Liver (tissue), 3 donors: ENCODE measurements around the gene NHSL2.

ENCODE experiments used
- GABPA ChIP-seq, 2 donors: IDR thresholded peaks in 1 of 2; conservative IDR thresholded peaks in 1 of 2; 2 replicates each; pipeline ENCODE4 v1.6.1; 2016; ENCODE audit warnings: antibody characterized with exemption in 2 of 2, mild to moderate bottlenecking in 1 of 2, moderate library complexity in 1 of 2
- JUND ChIP-seq, 2 donors: IDR thresholded peaks; 2 replicates each; pipeline ENCODE4 v1.6.1; 2016; ENCODE audit warnings: antibody characterized with exemption in 2 of 2
- RAD21 ChIP-seq, 2 donors: IDR thresholded peaks; 2 replicates each; pipeline ENCODE4 v1.6.1; 2016; ENCODE audit warnings: antibody characterized with exemption in 2 of 2, mild to moderate bottlenecking in 2 of 2
- TAF1 ChIP-seq: conservative IDR thresholded peaks from 2 replicates; pipeline ENCODE4 v1.6.1; 2016; ENCODE audit warnings: antibody characterized with exemption, mild to moderate bottlenecking
- YY1 ChIP-seq: IDR thresholded peaks from 2 replicates; pipeline ENCODE4 v1.6.1; 2016; ENCODE audit warnings: antibody characterized with exemption, mild to moderate bottlenecking
- TF ChIP-seq, protein P1 (sequence below): fragments of 150-350 bp; IDR thresholded peaks from 2 replicates; pipeline ENCODE4 v1.5.1; 2017; ENCODE audit warnings: improper control_type of control experiment, low read depth, low read length; ENCODE audit not compliant: missing input control
- TF ChIP-seq, protein P2 (sequence below): IDR thresholded peaks from 2 replicates; pipeline ENCODE4 v1.6.1; 2016; ENCODE audit warnings: antibody characterized with exemption
- TF ChIP-seq, protein P3 (sequence below): IDR thresholded peaks from 2 replicates; pipeline ENCODE4 v1.6.1; 2016; ENCODE audit warnings: antibody characterized with exemption
- donor health status: healthy.
- donor health status: healthy.

DNA sequence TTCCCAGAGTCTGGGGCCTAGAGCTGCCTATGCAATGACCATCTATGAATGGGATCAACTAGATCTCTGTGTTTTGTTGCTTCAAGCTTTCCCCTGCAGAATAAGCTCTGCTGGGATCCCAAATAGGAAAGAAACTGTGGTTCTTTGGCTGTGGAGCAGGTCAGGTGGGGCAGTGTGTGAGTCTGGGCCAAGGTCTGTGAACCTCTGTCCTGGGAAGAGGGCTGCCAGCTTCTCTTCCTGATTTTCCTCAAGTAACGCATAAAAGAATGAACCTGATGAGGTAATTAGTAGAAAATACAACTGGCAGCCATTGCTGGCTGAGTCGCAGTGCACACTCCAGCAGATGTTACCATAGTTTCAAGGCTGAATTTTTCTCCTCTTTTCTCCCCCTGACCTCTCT is 266.3 kb downstream of the NHSL2 start:
- TF ChIP-seq, protein P1, sequence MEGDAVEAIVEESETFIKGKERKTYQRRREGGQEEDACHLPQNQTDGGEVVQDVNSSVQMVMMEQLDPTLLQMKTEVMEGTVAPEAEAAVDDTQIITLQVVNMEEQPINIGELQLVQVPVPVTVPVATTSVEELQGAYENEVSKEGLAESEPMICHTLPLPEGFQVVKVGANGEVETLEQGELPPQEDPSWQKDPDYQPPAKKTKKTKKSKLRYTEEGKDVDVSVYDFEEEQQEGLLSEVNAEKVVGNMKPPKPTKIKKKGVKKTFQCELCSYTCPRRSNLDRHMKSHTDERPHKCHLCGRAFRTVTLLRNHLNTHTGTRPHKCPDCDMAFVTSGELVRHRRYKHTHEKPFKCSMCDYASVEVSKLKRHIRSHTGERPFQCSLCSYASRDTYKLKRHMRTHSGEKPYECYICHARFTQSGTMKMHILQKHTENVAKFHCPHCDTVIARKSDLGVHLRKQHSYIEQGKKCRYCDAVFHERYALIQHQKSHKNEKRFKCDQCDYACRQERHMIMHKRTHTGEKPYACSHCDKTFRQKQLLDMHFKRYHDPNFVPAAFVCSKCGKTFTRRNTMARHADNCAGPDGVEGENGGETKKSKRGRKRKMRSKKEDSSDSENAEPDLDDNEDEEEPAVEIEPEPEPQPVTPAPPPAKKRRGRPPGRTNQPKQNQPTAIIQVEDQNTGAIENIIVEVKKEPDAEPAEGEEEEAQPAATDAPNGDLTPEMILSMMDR, result no peak
- TF ChIP-seq, protein P2, sequence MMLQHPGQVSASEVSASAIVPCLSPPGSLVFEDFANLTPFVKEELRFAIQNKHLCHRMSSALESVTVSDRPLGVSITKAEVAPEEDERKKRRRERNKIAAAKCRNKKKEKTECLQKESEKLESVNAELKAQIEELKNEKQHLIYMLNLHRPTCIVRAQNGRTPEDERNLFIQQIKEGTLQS, result no peak
- no peak for TF ChIP-seq JUND (IDR thresholded peaks at IDR 0.05)
- TF ChIP-seq GABPA (IDR thresholded peaks at IDR 0.05 in 1 of 2, conservative IDR thresholded peaks at IDR 0.05 in 1 of 2), result no peak
- no peak for TF ChIP-seq RAD21 (IDR thresholded peaks at IDR 0.05)
- TF ChIP-seq YY1, result no peak
- no peak for TF ChIP-seq TAF1
- TF ChIP-seq, protein P3, sequence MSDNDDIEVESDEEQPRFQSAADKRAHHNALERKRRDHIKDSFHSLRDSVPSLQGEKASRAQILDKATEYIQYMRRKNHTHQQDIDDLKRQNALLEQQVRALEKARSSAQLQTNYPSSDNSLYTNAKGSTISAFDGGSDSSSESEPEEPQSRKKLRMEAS, result no peak
